KMS-11 (cell line): Measurements from ENCODE around the gene TBC1D10B.

Experiments
- H2AFZ ChIP-seq: fragments of 200-600 bp; sonication (generic); 2 replicates; pipeline ENCODE4 v1.6.1; 2016; ENCODE audit warnings: antibody characterized with exemption, mixed run types, low read depth
- H3K27ac ChIP-seq: fragments of 200-600 bp; sonication (generic); 2 replicates; pipeline ENCODE4 v1.6.1; 2016; ENCODE audit warnings: mild to moderate bottlenecking, mixed run types
- H3K27me3 ChIP-seq: fragments of 200-600 bp; sonication (generic); 2 replicates; pipeline ENCODE4 v1.6.1; 2017; ENCODE audit warnings: mild to moderate bottlenecking, low read depth, mixed run types, moderate library complexity; ENCODE audit not compliant: insufficient read depth
- H3K36me3 ChIP-seq: fragments of 200-600 bp; sonication (generic); 2 replicates; pipeline ENCODE4 v1.6.1; 2017; ENCODE audit warnings: mild to moderate bottlenecking, mixed run types; ENCODE audit not compliant: insufficient read depth
- H3K4me1 ChIP-seq: fragments of 200-600 bp; sonication (generic); 2 replicates; pipeline ENCODE4 v1.6.1; 2016; ENCODE audit warnings: mild to moderate bottlenecking, low read depth, mixed run types; ENCODE audit not compliant: poor library complexity, severe bottlenecking
- H3K4me2 ChIP-seq: fragments of 200-600 bp; sonication (generic); 2 replicates; pipeline ENCODE4 v1.7.0; 2016; ENCODE audit warnings: mild to moderate bottlenecking, mixed run types
- H3K4me3 ChIP-seq: fragments of 200-600 bp; sonication (generic); IDR thresholded peaks from 2 replicates; pipeline ENCODE4 v1.6.1; 2017; ENCODE audit warnings: low read depth, low read length, mixed read lengths; ENCODE audit not compliant: insufficient read depth
- H3K79me2 ChIP-seq: fragments of 200-600 bp; sonication (generic); 2 replicates; pipeline ENCODE4 v1.6.1; 2016; ENCODE audit warnings: low read depth, mixed run types; ENCODE audit not compliant: insufficient read depth
- H3K9ac ChIP-seq: fragments of 200-600 bp; sonication (generic); 2 replicates; pipeline ENCODE4 v1.6.1; 2016; ENCODE audit warnings: mild to moderate bottlenecking, mixed run types
- H4K20me1 ChIP-seq: fragments of 200-600 bp; sonication (generic); 2 replicates; pipeline ENCODE4 v1.6.1; 2016; ENCODE audit warnings: mild to moderate bottlenecking, mixed run types; ENCODE audit not compliant: insufficient read depth
- TF ChIP-seq, protein P1 (sequence below): fragments of 200-600 bp; sonication (generic); conservative IDR thresholded peaks from 2 replicates; pipeline ENCODE4 v1.6.1; 2017; ENCODE audit warnings: low read depth, mild to moderate bottlenecking, antibody characterized with exemption, low read length, moderate library complexity, mixed read lengths

Gene TBC1D10B

DNA sequence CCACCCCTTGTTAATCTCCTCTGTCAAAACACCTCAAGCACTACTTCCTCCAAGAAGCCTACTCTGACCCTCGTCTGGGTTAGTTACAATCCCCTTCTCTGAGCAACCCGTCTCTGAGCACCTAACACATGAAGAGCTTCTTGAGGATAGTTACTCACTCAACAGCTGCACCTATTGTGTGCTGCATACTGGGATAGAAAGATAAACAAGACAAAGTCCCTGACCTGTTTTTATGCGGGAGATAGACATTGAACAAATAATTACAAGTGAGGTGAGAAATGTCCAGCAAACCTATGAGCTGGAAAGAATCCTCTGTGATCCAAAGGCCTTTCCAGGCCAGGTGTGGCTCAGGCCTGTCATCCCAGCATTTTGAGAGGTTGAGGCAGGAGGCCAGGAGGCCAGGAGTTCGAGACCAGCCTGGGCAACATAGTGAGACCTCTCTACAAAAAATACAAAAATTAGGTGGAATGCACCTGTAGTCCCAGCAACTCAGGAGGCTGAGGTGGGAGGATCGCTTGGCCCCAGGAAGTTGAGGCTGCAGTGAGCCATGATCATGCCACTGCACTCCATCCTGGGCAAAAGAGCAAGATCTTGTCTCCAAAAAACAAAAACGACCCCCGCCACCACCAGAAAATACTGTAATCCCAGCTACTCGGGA is 31.6 kb upstream of the TBC1D10B start:
- no peak overlapping the region for H3K9ac ChIP-seq
- no peak overlapping the region for H3K4me2 ChIP-seq
- peaks cover 7% of the 10 kb centered on the region for H3K4me1 ChIP-seq
- TF ChIP-seq, protein P1, sequence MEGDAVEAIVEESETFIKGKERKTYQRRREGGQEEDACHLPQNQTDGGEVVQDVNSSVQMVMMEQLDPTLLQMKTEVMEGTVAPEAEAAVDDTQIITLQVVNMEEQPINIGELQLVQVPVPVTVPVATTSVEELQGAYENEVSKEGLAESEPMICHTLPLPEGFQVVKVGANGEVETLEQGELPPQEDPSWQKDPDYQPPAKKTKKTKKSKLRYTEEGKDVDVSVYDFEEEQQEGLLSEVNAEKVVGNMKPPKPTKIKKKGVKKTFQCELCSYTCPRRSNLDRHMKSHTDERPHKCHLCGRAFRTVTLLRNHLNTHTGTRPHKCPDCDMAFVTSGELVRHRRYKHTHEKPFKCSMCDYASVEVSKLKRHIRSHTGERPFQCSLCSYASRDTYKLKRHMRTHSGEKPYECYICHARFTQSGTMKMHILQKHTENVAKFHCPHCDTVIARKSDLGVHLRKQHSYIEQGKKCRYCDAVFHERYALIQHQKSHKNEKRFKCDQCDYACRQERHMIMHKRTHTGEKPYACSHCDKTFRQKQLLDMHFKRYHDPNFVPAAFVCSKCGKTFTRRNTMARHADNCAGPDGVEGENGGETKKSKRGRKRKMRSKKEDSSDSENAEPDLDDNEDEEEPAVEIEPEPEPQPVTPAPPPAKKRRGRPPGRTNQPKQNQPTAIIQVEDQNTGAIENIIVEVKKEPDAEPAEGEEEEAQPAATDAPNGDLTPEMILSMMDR, result no peak
- no peaks in the 10 kb centered on the region for H4K20me1 ChIP-seq
- H3K27me3 ChIP-seq, result no peaks in the 10 kb centered on the region
- 0 out of 2 replicates have a peak, but pooled peaks cover 3% of the 10 kb centered on the region for H3K36me3 ChIP-seq
- H3K79me2 ChIP-seq, result peaks cover 3% of the 10 kb centered on the region; the same call in 1 of the 2 replicates
- no peak overlapping the region for H3K4me3 ChIP-seq
- no peak overlapping the region for H2AFZ ChIP-seq
- H3K27ac ChIP-seq, result no peak overlapping the region

DNA sequence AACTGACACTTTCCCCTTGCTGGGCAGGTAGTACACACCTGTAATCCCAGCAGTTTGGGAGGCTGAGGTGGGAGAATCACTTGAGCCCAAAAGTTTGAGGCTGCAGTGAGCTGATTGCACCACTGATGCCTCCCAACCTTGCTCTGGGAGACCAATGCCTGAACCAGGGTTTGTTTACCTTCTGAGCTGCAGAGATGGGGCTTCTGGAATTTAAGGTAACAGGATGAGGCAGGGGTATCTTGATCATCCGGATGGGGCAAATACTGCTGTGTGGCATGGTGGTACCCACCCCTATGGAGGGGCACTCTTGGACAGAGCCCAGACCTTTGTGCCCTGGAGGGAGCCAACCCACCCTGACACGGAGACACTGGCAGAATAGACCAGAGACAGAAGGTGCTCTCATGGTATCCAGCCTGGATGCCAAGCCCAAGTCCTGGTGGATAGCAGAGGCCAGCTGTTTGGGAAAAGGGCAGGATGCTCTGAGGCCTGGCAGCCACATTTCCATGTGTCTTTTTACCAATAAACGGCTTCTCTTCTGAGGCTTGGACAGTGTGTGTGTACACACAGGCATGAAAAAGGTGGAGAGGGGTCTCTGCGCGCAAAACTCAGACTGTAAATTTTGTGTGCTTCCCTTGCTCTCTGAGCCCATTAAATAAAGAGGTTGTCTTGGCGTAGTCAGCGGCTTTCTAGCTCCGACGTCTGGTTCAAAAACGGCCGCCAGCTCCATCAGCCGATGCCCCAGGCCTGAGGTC is 29.3 kb upstream of the TBC1D10B start:
- Histone ChIP-seq H3K27ac (no peak overlapping the region), H3K4me2 (no peak overlapping the region)

DNA sequence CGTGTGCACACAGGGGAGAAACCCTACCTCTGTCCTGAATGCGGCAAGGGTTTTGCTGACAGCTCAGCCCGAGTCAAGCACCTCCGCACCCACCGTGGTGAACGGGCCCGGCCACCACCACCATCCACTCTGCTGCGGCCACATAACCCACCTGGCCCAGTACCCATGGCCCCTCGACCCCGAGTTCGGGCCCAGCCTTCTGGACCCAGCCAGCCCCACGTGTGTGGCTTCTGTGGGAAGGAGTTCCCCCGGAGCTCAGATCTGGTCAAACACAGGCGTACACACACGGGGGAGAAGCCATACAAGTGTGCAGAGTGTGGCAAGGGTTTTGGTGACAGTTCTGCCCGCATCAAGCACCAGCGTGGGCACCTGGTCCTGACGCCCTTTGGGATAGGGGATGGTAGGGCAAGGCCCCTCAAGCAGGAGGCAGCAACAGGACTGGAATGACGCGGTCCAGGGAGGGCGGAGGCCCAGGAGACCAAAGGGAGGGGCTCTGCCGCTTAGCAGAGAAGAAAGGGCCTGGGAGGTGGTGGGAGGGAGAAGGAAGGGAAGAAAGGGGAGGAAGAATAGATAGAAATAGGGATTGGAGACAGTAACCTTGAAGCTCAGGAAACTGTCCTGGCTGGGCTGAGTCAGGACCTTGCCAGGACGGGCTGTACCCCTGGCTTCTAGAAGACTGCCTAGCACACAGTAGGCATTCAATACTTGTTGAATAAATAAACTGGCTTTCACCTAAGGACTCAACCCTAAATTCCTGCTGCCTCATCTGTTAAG is 28.6 kb upstream of the TBC1D10B start:
- no peak overlapping the region for H2AFZ ChIP-seq
- peaks cover 13% of the 10 kb centered on the region; the same call in 1 of the 2 replicates for H3K79me2 ChIP-seq
- 0 out of 2 replicates have a peak, but pooled peaks cover 3% of the 10 kb centered on the region for H3K36me3 ChIP-seq
- H3K27me3 ChIP-seq, result no peaks in the 10 kb centered on the region
- H4K20me1 ChIP-seq, result no peaks in the 10 kb centered on the region
- peaks cover 14% of the 10 kb centered on the region for H3K4me1 ChIP-seq
- H3K9ac ChIP-seq, result no peak overlapping the region
- no peak overlapping the region for H3K4me2 ChIP-seq
- TF ChIP-seq, protein P1, result no peak
- H3K4me3 ChIP-seq, result no peak overlapping the region
- H3K27ac ChIP-seq, result no peak overlapping the region

More for the DNA sequence above, 29.3 kb upstream of the TBC1D10B start:
- no peak overlapping the region for H2AFZ ChIP-seq
- no peak overlapping the region for H3K4me3 ChIP-seq
- H3K4me1 ChIP-seq, result peaks cover 11% of the 10 kb centered on the region
- peaks cover 13% of the 10 kb centered on the region; the same call in 1 of the 2 replicates for H3K79me2 ChIP-seq
- H3K27me3 ChIP-seq, result no peaks in the 10 kb centered on the region
- no peak overlapping the region for H3K9ac ChIP-seq
- H4K20me1 ChIP-seq, result no peaks in the 10 kb centered on the region
- 0 out of 2 replicates have a peak, but pooled peaks cover 3% of the 10 kb centered on the region for H3K36me3 ChIP-seq
- TF ChIP-seq, protein P1, result no peak
